ENCODE measurements around the gene LIMCH1. TPM values are rescaled to one million over a fixed set of nuclear protein-coding genes. Genes with fewer than 3 reads are reported as not detected.

LIMCH1 gene
- total RNA-seq, 1 donor from 2014 or later, result 7.1 TPM

DNA sequence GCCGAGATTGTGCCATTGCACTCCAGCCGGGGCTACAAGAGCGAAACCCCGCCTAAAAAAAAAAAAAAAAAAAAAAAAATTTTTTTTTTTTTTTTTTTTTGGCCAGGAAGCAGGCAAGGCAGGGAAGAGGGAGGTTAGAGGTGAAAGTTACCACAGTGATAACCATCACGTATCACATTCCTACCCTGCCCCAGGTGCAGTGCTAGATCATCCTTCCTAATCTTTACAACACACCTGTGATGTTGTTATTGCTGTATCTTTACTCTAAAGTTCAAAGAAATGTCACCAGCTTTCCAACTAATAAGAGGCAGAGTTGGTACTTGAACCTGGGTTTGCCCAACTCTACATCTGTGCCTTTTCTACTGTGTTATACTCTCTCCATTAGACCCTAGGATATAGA is 7.2 kb upstream of the LIMCH1 start:
- Mint-ChIP-seq H3K36me3 (ENCODE audit: low read depth, unreplicated experiment) (no peaks in the 10 kb centered on the region), H3K4me1 (ENCODE audit: low read depth, unreplicated experiment) (peaks cover 23% of the 10 kb centered on the region), H3K27ac (ENCODE audit: unreplicated experiment) (no peak overlapping the region), H3K27me3 (ENCODE audit: low read depth, unreplicated experiment) (no peaks in the 10 kb centered on the region), H3K4me3 (ENCODE audit: unreplicated experiment) (no peak overlapping the region), H3K9me3 (ENCODE audit: unreplicated experiment) (no peaks in the 10 kb centered on the region)
- Histone ChIP-seq H3K79me2 (ENCODE audit: insufficient read depth, low read length) (no peaks in the 10 kb centered on the region), H3K27ac (ENCODE audit: low read depth, low read length) (no peak overlapping the region), H3K4me2 (ENCODE audit: low read length) (no peak overlapping the region), H3K9ac (ENCODE audit: low read length) (no peak overlapping the region), H2AFZ (ENCODE audit: low read depth, low read length) (no peak overlapping the region), H4K20me1 (ENCODE audit: insufficient read depth, low read length) (no peaks in the 10 kb centered on the region), H3K36me3 (ENCODE audit: insufficient read depth, low read length) (no peaks in the 10 kb centered on the region), H3K4me1 (ENCODE audit: insufficient read depth, low read length) (peaks cover under 1% of the 10 kb centered on the region), H3K4me3 (ENCODE audit: insufficient read depth, low read depth, low read length) (no peak overlapping the region), H3K27me3 (ENCODE audit: insufficient read depth, low read length) (no peaks in the 10 kb centered on the region), H3K9me3 (ENCODE audit: insufficient read depth, low read depth, low read length) (no peaks in the 10 kb centered on the region)
- no peak for TF ChIP-seq EZH2 (IDR thresholded peaks at IDR 0.05; ENCODE audit: insufficient read depth, low read length)
- TF ChIP-seq, protein P1, sequence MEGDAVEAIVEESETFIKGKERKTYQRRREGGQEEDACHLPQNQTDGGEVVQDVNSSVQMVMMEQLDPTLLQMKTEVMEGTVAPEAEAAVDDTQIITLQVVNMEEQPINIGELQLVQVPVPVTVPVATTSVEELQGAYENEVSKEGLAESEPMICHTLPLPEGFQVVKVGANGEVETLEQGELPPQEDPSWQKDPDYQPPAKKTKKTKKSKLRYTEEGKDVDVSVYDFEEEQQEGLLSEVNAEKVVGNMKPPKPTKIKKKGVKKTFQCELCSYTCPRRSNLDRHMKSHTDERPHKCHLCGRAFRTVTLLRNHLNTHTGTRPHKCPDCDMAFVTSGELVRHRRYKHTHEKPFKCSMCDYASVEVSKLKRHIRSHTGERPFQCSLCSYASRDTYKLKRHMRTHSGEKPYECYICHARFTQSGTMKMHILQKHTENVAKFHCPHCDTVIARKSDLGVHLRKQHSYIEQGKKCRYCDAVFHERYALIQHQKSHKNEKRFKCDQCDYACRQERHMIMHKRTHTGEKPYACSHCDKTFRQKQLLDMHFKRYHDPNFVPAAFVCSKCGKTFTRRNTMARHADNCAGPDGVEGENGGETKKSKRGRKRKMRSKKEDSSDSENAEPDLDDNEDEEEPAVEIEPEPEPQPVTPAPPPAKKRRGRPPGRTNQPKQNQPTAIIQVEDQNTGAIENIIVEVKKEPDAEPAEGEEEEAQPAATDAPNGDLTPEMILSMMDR (IDR thresholded peaks at IDR 0.05; ENCODE audit: insufficient read depth, low read depth, low read length), result no peak
- DNase-seq (ENCODE audit: low read depth) (no peak), FAIRE-seq (no peak)

DNA sequence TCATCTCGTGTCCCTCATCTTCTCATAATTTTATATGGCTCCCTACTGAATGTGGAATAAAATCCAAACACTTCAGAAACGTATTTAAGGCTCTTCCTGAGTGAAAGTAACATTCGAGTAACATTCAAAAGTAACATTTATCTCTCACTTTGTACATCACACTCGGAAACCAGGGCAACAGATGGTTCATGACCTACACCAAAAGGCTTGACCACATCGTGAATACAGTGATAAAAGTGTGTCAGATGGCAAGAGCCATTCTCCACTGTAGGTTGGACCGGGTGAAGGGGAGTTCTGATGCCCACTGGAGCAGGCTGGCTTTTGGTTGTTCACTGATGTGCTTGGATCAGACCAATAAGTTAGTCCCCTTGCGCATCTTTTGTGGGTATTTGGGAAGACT is 5.6 kb upstream of the LIMCH1 start:
- Histone ChIP-seq H3K4me3 (ENCODE audit: insufficient read depth, low read depth, low read length) (no peak overlapping the region), H3K27me3 (ENCODE audit: insufficient read depth, low read length) (no peaks in the 10 kb centered on the region), H3K9ac (ENCODE audit: low read length) (no peak overlapping the region), H3K79me2 (ENCODE audit: insufficient read depth, low read length) (no peaks in the 10 kb centered on the region), H3K27ac (ENCODE audit: low read depth, low read length) (no peak overlapping the region), H3K4me1 (ENCODE audit: insufficient read depth, low read length) (no peaks in the 10 kb centered on the region), H3K9me3 (ENCODE audit: insufficient read depth, low read depth, low read length) (no peaks in the 10 kb centered on the region), H3K36me3 (ENCODE audit: insufficient read depth, low read length) (no peaks in the 10 kb centered on the region), H4K20me1 (ENCODE audit: insufficient read depth, low read length) (no peaks in the 10 kb centered on the region), H3K4me2 (ENCODE audit: low read length) (no peak overlapping the region), H2AFZ (ENCODE audit: low read depth, low read length) (no peak overlapping the region)
- Mint-ChIP-seq H3K9me3 (ENCODE audit: unreplicated experiment) (no peaks in the 10 kb centered on the region), H3K27me3 (ENCODE audit: low read depth, unreplicated experiment) (no peaks in the 10 kb centered on the region), H3K27ac (ENCODE audit: unreplicated experiment) (no peak overlapping the region), H3K4me3 (ENCODE audit: unreplicated experiment) (no peak overlapping the region), H3K36me3 (ENCODE audit: low read depth, unreplicated experiment) (no peaks in the 10 kb centered on the region), H3K4me1 (ENCODE audit: low read depth, unreplicated experiment) (peaks cover 15% of the 10 kb centered on the region)
- DNase-seq (ENCODE audit: low read depth) (no peak), FAIRE-seq (no peak)
- TF ChIP-seq, protein P1 (IDR thresholded peaks at IDR 0.05; ENCODE audit: insufficient read depth, low read depth, low read length), result no peak
- TF ChIP-seq EZH2 (IDR thresholded peaks at IDR 0.05; ENCODE audit: insufficient read depth, low read length), result no peak

DNA sequence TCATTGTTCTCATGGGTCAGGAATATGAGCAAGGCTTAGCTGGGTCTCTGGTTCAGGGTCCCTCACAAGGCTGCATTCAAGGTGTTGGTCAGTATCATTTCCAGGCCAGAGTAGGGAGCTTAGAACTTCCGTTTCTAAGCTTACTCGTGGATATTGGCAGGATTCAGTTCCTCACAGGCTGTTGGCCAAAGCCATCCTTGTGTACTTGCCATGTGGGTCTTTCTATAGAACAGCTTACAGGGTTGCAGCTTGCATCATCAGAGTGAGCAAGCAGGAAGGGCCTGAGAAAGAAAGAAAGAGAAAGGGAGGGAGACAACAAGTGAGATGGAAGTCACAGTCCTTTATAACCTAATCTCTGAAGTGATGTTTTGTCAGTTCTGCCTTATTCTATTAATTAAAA is 5.1 kb upstream of the LIMCH1 start:
- Mint-ChIP-seq H3K27me3 (ENCODE audit: low read depth, unreplicated experiment) (no peaks in the 10 kb centered on the region), H3K4me1 (ENCODE audit: low read depth, unreplicated experiment) (peaks cover 15% of the 10 kb centered on the region), H3K9me3 (ENCODE audit: unreplicated experiment) (no peaks in the 10 kb centered on the region), H3K36me3 (ENCODE audit: low read depth, unreplicated experiment) (no peaks in the 10 kb centered on the region), H3K27ac (ENCODE audit: unreplicated experiment) (peak overlapping the region; percentile 24), H3K4me3 (ENCODE audit: unreplicated experiment) (no peak overlapping the region)
- TF ChIP-seq, protein P1 (IDR thresholded peaks at IDR 0.05; ENCODE audit: insufficient read depth, low read depth, low read length), result no peak
- TF ChIP-seq EZH2 (IDR thresholded peaks at IDR 0.05; ENCODE audit: insufficient read depth, low read length), result no peak
- no peaks in the 10 kb centered on the region for H3K79me2 ChIP-seq (ENCODE audit: insufficient read depth, low read length)
- H3K4me1 ChIP-seq (ENCODE audit: insufficient read depth, low read length), result no peaks in the 10 kb centered on the region
- no peak overlapping the region for H3K27ac ChIP-seq (ENCODE audit: low read depth, low read length)
- H3K36me3 ChIP-seq (ENCODE audit: insufficient read depth, low read length), result no peaks in the 10 kb centered on the region
- H3K4me3 ChIP-seq (ENCODE audit: insufficient read depth, low read depth, low read length), result no peak overlapping the region
- FAIRE-seq (no peak), DNase-seq (ENCODE audit: low read depth) (no peak)
- no peaks in the 10 kb centered on the region for H3K9me3 ChIP-seq (ENCODE audit: insufficient read depth, low read depth, low read length)
- no peaks in the 10 kb centered on the region for H3K27me3 ChIP-seq (ENCODE audit: insufficient read depth, low read length)
- H3K9ac ChIP-seq (ENCODE audit: low read length), result no peak overlapping the region
- H2AFZ ChIP-seq (ENCODE audit: low read depth, low read length), result no peak overlapping the region
- H3K4me2 ChIP-seq (ENCODE audit: low read length), result no peak overlapping the region
- H4K20me1 ChIP-seq (ENCODE audit: insufficient read depth, low read length), result no peaks in the 10 kb centered on the region
